GM12873 (cell line): ENCODE data around the gene ARL4D.

Source experiments
- TF ChIP-seq, protein P1 (sequence below): IDR thresholded peaks from 2 replicates; pipeline ENCODE4 v1.5.1; 2012; ENCODE audit warnings: low read depth, mild to moderate bottlenecking, moderate library complexity, low read length, control low read depth; ENCODE audit not compliant: insufficient read depth; ENCODE audit errors: missing control alignments

ARL4D gene

DNA sequence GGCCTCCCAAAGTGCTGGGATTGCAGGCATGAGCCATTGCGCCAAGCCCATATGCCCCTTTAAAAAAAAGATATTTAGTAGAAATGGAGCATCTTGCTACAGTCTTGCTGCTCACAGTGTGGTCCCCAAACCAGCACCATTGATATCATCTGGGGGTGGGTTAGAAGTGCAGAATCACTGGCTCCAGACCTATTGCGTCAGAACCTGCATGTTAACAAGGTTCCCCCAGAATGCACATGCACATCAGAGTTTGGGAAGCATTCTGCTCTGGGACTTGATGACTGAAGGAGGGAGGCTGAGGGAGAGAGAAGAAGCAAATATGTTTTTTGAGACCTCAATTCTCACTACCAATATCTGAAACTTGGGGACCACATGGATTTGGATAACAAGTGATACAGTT is 16.0 kb upstream of the ARL4D start:
- TF ChIP-seq, protein P1, sequence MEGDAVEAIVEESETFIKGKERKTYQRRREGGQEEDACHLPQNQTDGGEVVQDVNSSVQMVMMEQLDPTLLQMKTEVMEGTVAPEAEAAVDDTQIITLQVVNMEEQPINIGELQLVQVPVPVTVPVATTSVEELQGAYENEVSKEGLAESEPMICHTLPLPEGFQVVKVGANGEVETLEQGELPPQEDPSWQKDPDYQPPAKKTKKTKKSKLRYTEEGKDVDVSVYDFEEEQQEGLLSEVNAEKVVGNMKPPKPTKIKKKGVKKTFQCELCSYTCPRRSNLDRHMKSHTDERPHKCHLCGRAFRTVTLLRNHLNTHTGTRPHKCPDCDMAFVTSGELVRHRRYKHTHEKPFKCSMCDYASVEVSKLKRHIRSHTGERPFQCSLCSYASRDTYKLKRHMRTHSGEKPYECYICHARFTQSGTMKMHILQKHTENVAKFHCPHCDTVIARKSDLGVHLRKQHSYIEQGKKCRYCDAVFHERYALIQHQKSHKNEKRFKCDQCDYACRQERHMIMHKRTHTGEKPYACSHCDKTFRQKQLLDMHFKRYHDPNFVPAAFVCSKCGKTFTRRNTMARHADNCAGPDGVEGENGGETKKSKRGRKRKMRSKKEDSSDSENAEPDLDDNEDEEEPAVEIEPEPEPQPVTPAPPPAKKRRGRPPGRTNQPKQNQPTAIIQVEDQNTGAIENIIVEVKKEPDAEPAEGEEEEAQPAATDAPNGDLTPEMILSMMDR = no peak

DNA sequence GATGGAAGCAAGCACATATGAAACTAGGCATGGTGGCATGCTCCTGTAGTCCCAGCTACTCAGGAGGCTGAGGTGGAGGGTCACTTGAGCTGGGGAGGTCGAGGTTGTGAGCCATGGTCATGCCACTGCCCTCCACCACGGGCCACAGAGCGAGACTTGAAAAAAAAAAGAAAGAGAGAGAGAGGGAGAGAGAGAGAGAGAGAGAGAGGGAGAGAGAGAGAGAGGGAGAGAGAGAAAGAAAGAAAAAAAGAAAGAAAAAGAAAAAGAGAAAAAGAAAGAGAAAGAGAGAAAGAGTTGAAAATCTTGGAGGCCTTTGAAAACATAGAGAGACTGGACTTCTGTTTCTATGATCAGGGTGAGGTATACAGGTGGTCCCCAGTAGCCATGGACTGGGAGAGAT is 15.4 kb upstream of the ARL4D start:
- TF ChIP-seq, protein P1 = no peak

DNA sequence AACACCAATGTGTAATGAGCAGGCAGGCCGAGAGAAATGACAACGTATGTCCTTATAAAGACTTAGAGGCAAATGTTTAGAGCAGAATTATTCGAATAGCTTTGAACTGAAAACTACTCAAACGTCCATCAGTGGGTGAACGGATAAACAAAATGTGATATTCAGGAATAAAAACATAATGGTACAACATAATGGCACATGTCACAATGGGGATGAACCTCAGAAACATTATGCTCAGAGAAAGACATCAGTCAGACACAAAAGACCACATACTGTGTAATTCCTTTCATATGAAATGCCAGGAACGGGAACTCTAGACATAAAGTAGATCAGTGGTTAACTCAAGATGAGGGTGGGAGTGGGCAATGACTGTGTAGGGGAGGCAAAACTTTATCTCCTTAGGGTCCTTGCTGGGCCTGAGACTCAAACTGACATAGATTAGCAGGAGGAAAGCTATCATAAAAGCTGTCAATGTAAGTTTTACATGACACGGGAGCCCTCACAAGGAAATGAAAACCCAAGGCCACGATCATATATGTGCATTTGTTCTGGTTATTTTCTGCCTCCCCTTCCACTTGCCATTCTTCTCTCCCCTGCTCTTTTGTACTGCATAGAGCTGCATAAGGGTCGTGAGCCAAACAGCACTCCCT is 14.8 kb upstream of the ARL4D start:
- TF ChIP-seq, protein P1 = no peak

DNA sequence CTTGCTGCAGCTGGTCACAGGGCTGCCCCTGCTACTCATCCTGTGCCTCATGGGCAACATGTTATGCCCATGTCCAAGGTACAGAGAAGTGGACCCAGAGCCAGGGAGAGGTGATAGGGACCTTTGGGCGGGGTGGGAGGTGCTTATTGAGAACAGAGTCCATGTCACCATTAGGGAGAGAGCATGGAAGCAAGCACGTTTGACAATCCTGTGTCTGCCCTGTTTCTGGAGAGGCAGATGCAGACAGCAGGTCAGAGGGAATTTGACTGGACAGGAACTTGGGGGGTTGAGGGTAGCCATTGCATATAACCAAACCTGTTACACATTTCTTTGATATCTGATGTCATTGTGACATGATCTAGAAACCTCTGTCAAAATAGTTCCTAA is 14.3 kb upstream of the ARL4D start:
- TF ChIP-seq, protein P1 = no peak

DNA sequence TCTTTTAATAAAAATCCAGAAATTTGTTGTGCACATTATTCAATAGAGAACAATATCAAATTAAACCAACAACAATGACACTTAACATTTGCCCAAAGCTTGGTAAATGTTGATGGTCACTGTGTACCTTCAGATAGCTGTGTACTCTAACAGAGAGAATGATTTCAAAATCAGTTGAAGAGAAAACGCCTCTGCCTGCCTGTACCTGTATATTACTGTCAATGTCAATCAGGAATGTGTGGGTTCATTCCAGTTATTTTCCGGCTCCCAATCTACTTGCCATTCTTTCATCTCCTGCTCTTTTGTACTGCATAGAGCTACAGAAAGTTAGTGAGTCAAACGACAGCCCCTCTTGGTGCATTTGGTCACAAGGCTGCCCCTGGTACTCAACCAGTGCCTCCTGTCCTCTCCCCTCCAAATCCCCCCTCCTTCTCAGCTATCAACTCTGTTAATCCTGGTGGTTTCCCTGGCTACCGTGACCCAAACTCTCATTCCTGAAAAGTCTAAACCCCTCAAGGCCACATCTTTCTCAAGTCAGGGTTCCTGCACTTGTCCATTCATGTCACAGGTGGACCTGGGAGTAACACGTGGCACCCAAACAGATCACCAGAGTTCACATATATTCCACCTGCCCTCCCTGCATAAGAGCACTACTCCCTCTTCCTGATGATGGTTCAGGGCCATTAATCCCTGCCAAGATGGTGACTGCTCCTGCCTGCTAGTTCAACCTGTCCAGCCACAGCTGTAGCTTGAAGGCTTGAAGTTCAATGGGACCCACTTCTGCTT is 13.6 kb upstream of the ARL4D start:
- TF ChIP-seq, protein P1 = no peak

DNA sequence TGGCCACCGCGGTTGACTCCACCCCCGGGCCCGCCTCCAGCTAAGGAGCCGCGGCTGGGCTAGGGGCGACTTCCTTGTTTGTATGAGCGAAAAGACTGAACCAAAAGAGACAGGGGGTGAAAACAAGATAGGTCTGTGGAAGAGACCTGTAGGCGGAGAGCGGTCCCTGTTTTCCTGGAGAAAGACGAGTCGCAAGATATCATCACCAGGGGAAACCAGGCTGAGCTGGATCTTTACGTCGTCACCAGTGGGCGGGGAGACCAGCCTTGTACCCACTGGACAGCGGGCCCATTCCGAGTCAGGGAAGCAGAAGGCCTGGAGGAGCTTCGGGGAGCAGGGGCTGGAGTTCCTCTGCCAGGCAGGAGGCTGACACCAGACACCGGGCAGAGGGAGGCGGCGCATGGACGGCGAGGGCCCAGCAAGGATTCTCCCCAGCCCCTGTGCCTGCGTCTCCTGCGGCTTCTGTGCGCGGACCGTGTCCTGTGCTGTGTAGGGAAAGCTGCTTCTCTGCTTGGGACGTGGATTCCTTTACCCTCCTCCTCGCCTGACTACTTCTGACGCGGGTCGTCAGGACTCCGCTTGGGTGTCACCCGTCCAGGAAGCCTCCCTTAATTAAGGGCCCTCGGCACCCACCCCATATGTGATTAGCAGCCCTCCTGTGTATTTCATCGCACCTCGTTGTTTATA is 10.3 kb upstream of the ARL4D start:
- TF ChIP-seq, protein P1 = peak; percentile 2
